Activated CD4-positive, alpha-beta T cell treated with anti-CD3 and anti-CD28 coated beads for 1 hour (primary cell): ENCODE measurements around the gene CCT2.

ENCODE experiments used
- DNase-seq: peaks from one replicate; pipeline ENCODE4 v3.0.0-alpha.2; 2020

CCT2 gene

DNA sequence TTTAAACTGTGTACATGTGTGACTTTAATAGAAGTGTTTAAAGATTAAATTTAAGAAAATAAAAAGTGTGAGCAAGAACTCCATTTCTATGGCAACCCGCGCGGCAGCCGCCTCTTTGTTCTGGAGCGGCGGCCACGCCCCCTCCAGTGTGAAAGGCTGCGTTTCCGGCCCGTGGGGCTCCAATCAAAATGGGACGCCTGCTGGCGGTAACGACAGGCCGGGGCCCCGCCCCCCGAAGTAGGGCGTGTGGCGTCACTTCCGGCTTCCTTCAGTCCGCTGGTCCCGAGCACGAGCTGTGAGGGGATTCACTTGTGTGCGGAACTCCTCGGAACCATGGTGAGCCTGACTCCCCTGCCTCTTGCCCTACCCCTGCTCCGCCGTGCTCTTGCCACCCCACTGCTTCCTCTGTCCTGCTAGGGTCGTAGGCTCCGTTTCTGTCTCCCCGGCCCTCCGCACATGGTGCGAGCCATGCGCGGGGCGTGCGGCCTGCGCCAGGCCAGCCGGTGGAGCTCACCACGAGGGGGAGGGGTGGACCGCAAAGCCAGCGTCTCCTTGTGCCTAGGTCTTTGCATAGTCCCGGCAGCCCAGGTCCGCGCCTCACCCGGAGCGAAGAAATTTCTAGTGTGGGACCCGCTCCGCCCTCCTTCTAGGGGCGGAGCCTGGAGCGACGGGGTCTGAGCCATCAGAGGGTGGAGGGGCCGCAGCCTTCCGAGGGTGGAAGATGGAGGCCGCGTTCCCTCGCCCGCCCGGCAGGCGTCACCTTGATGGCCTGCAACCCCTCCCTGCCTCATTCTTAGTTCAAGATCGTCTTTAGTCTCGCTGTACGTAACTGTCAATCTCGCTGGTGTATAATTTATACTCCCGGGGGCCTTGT lies at the start of gene CCT2:
Gene CCT2, plus strand, starts transcription at position 271 of the 874 bp plus-strand sequence. Its CDS starts 63 bp downstream, at position 334.
- peak; percentile 95 for DNase-seq

DNA sequence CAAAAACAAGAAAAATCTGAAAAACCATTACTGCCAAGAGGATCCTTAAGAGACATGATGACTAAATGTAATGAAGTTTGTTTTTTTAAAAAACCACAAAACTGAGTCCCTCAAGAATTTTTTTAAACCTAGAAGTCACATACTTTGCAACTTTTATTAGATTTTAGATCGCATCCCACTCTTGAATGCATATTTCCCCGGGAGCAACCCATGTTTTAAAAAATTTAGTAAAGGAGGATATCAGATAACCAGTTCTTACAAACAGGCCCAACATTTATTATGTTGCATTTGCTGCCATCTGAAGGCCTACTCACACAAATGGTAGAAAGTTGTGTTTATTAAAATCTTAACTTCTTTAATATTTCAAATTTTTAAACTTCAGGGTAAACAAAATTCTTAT lies 44.3 kb upstream of the CCT2 start:
- no peak for DNase-seq

DNA sequence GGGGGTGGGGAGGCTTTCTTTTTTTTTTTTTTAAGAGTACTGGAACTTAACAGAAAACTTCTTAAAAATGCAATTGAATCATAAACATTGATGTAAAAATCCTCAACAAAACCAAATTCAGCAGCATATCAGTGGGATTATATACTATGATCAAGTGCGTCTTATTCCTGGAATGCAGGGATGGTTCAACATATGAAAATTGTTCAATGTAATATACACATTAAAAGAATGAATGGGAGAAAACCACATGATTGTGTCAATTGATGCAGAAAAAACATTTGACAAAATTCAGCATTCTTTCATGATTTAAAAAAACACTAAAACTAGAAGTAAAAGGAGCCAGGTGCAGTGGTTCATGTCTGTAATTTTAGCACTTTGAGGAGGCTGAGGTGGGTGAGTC lies 41.2 kb upstream of the CCT2 start:
- DNase-seq, result no peak

DNA sequence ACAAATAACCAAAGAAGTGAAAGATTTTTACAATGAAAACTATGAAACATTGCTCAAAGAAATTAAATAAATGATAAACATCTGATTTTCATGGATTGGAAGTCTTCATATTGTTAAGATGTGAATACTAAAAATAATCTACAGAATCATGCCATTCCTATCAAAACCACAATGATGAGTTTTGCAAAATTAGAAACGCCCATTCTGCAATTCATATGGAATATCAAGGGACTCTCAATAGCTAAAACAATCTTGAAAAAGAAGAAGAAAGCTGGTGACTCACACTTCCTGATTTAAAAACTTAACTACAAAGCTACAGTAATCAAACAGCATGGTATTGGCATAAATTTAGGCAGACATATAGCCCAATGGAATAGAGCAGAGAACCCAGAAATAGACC lies 40.2 kb upstream of the CCT2 start:
- no peak for DNase-seq

DNA sequence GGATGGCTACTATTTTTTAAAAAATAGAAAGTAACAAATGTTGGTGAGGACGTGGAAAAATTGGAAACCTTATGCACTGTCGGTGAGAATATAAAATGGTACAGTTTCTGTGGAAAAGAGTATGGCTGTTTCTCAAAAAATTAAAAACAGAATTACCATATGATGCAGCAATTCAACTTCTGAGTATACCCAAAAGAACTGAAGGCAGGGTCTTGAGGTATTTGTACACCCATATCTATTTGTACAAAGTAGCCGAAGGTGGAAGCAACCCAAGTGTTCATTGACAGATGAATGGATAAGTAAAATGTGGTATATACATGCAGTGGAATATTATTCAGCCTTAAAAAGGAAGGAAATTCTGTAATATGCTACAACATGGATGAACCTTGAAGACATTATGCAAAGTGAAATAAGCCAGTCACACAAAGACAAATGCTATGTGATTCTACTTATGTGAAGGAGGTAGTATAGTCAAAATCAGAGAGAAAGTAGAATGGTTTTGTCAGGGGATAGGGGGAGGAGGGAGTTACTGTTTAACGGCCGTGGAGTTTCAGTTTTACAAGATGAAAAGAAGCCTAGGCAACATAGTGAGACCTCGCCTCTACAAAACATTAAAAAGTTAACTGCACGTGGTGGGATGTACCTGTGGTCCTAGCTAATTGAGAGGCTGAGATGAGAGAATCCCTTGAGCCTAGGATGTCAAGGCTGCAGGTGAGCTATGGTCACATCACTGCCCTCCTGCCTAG lies 38.4 kb upstream of the CCT2 start:
- DNase-seq, result no peak

GRCh38 chr12:69548687-69549086 lies 36.6 kb upstream of the CCT2 start:
- no peak for DNase-seq

- DNase-seq, result no peak
Measured at GRCh38 chr12:69550569-69551350, 34.5 kb upstream of the CCT2 start.

DNA sequence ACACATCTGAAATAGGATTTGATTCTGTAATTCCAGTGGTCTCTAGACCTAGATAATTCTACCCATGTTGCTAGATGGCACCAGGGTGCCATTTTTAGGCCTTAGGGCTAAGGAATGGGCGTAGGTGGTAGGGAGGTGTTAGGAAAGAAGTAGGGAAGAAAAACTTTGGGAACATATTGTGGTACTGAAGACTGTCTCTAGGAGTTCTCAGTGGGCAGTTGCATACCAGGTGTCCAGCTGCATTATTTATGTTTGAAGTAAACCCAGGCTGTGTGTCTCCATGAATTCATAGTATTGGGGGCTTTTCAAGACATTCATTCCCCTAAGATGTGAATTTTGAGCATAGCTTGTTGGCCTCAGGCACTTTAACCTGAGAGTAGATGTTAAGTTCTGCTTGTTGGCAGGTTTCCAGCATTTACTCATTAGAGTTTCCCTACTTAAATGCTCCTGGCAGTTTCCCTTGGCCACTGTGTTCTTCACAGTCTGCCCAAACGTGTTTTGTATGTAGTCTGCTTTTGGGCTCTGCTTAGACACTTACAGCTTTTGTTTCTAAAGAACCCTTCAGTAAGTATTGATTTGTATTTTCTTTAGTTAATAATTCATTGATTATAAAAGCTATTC lies 31.5 kb upstream of the CCT2 start:
- DNase-seq, result no peak

DNA sequence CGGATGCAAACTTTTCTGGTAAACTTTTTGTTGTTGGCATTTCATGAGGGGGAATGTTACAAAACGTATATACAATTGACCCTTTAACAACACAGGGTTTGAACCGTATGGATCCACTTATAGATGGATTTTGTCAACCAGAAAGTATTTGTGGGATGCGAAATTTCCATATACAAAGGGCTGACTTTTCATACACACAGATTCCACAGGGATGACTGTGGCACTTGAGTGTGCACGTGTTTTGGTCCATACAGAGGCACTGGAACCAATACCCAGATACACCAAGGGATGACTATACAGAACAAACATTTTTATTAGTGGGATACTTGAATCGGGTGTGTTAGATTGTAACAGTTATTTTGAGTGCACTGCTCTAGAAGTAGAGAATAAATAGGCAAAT lies 29.8 kb upstream of the CCT2 start:
- DNase-seq, result no peak

DNA sequence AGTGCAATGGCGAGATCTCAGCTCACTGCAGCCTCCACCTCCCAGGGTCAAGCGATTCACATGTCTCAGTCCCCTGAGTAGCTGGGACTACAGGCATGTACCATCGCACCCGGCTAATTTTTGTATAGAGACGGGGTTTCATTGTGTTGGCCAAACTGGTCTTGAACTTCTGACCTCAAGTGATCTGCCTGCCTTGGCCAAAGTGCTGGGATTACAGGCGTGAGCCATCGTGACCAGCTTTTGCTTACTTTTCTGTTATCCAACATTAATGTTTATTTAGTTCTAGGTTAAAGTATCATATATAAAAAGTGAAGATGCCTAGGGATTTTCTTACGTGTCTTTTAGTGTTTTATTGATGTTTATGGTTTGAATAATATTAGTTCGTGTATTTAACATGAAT lies 28.9 kb upstream of the CCT2 start:
- DNase-seq, result no peak

DNA sequence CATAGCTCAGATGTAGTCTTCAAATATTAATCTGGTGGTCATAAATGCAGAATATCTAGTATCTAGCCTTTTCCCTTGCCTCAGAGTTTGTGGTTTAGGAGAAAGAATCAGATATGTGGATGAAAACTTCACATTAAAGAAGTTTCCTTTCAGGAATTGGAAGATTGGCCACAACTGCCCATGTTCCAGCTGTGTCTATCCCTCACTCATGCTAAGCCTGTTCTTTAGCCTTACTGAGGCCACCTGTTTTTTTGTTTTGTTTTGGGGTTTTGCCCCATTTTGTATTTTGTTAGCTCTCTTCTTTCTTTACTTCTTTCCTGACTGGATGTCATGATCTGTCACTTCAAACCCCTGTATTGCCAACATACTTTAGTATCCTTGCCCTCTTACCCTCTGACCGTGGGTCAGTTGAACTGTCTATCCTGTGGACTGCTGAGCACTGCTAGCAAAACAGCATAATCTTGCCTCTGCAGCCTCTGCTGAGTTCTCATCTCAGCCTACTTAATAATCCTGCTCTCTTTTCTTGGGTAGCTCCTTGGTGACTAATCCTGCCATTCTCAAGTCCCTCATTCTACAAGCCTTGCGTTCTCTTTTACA lies 22.0 kb upstream of the CCT2 start:
- DNase-seq, result no peak

- no peak for DNase-seq
Measured at GRCh38 chr12:69566603-69567002, 18.7 kb upstream of the CCT2 start.

- no peak for DNase-seq
Measured at GRCh38 chr12:69569236-69569635, 16.0 kb upstream of the CCT2 start.

DNA sequence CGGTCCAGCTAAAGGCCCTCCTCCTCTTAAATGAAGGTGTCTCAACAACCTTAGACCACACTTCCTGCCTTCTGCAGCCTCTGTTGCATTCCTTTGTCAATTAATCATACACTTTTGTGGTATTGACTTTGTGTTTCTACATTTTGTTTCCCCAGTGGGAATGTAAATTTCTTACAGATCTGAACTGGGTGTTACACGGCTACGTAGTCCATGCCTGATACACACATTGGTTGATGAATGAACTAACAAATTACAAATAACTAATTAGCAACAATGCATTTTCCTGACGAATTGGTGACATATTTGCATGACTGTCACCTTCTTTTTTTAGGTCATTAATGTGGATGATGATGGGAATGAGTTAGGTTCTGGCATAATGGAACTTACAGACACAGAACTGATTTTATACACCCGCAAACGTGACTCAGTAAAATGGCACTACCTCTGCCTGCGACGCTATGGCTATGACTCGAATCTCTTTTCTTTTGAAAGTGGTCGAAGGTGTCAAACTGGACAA lies 15.2 kb upstream of the CCT2 start:
- no peak for DNase-seq

GRCh38 chr12:69570545-69571399 lies 14.5 kb upstream of the CCT2 start:
- DNase-seq, result peak; percentile 14

DNA sequence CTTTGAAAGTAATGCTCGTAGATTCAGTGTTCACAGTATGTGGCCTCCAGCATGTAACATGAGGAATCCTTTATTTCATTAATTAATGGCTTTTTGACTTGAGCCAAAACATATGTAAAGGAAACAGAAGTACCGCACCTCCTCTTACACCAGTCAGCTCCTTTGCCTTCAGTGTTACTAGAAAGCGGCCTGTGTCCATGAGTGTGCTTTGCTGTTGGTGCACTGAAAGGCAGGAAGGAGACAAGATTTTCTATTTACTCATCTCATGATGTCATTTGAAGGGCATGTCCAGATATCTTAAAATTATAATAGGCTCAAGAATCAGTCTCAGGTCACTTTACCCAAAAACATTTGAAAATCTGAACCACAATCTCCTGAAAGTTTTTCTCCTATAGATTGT lies 9.9 kb upstream of the CCT2 start:
- no peak for DNase-seq

DNA sequence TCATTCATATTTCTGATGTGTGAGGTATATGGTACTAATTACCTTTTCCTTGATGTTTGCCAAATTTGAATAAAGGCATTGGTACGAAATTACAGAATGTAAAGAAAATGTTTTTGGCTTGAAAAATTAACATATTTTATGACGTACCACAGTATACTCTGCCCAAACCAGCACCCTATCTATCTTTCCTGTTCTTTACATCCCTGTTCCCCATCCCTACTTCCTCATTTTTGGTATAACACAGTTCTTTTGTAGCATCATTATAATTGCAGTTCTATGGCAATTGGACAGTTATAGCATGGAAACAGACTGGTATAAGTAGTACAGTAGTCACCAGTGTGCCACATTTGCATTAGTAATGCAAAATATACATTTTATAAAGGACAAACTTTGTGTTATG lies 7.0 kb upstream of the CCT2 start:
- DNase-seq, result no peak

DNA sequence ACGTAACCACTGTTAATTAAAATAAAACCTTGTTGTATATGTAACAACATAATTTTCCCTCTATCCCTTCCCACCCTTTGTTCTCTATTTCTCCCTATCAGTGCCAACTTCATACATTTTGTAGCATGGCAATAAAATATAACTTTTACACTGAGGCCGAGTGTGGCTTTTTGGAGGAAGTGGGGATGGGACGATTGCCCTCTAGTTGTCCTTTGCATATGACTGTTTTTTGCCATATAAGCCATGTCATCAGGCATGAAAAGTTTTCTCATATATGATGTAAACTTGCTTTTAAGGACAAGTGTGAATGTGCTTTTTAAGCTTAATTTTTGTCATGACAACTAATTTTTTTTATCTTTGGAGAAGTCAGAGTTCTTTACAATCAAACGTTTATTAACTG lies 6.2 kb upstream of the CCT2 start:
- no peak for DNase-seq

- no peak for DNase-seq
Measured at GRCh38 chr12:69580074-69580473, 5.2 kb upstream of the CCT2 start.

DNA sequence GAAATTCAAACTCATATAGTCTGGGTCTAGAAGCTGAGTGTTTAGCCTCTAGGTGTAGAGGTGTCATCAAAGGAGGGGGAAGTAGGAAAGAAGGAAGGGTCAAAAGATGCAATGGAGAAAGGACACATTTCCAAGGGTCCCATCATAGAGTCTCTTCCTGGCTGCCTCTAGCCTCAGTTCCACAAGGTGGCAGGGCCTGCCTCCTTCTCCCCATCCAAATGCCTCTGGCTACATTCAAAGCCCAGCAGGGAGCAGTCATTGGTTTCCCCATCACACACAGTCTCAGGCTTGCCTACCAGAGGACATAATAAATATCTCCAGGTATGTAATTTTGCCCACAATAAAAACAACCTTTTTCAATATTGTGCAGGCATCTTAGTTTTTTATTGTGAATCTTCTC lies 2.1 kb upstream of the CCT2 start:
- DNase-seq, result no peak

DNA sequence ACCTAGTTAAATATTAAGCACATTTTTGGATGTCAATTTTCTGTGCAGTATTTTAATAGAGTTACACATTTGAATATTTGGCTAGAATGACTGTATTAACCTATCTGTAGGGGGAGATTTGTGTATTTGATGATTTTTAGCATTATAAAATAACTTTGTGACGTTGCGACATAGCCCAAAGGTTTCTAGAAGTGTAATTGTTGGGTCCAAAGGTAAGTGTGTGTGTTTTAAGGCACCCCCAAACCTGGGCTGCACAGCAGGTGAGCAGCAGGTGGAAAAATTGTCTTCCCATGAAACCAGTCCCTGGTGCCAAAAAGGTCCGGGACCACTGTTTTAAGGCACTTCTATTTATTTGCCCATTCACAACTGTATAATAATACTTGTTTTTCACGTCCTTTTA lies 3.3 kb downstream of the CCT2 start:
- no peak for DNase-seq
